AG08395 (cell line): Measurements from ENCODE around the gene ZNF442.
"Not testable (repeated sequence)": the region's sequence is repeated elsewhere in the genome, so short reads cannot be mapped to it uniquely, and the experiment has no call there.

Source experiments
- DNase-seq: peaks from one replicate; pipeline ENCODE4 v3.0.0; 2012; ENCODE audit warnings: mixed read lengths, low spot score

Gene ZNF442

GRCh38 chr19:12330340-12330739 lies 35.1 kb downstream of the ZNF442 start:
- DNase-seq: no peak

GRCh38 chr19:12325690-12326089 lies 39.8 kb downstream of the ZNF442 start:
- DNase-seq: no peak

GRCh38 chr19:12318782-12319413 lies 46.6 kb downstream of the ZNF442 start:
- DNase-seq: no peak

- no peak for DNase-seq
Observed at GRCh38 chr19:12314553-12314952, 50.9 kb downstream of the ZNF442 start.

GRCh38 chr19:12308891-12309290 lies 56.6 kb downstream of the ZNF442 start:
- DNase-seq: not testable (repeated sequence)
